ENCODE data around the gene CENPU. TPM values are rescaled to one million over a fixed set of nuclear protein-coding genes. Genes with fewer than 3 reads are reported as not detected.

The CENPU gene
- total and polyA plus RNA-seq, 4 donors: 1.1 to 3.1 (median 1.8) TPM

DNA sequence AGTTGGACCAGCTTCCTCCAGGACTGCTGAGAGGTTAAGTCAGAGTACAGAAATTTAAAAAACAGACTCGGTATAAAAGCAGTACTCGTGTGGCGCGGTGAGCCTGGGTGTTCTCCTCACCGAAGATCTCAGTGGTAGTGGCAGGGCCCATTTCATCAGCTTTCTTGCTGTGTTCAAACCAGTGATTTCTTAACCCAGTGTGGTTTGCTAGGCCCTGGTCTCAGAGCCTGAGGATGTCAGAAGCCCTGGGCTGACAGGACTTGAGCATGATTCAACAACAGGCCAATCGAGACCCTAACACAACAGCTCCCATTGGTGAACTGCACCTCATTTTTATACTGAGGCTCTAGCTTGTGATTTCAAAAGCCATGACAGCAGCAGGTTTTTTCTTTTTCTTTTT, 61.2 kb downstream of the CENPU start:
- H3K4me1 ChIP-seq (ENCODE audit: control insufficient read depth in 1 of 2, insufficient read depth in 2 of 2, low read length in 2 of 2): no peaks in the 10 kb centered on the region
- intact Hi-C loops (cut with DNase I): no loop called here
- H3K27me3 ChIP-seq (ENCODE audit: control insufficient read depth in 1 of 2, insufficient read depth in 2 of 2, low read length in 1 of 2): no peaks in the 10 kb centered on the region
- DNase-seq: no peak
- H3K9me3 ChIP-seq (ENCODE audit: control insufficient read depth, low read length): no peaks in the 10 kb centered on the region
- H3K4me3 ChIP-seq (ENCODE audit: low read length in 2 of 2): no peak overlapping the region
- peaks cover 5 to 12% of the 10 kb centered on the region in 2 donors for H3K36me3 ChIP-seq (ENCODE audit: control insufficient read depth in 1 of 2, insufficient read depth in 2 of 2, low read length in 1 of 2)
- no peak overlapping the region for H3K27ac ChIP-seq (ENCODE audit: low read depth in 1 of 2, low read length in 2 of 2)
- WGBS, 2 donors: 95% methylated on average over 6 of the region's 6 CpGs
- ATAC-seq (ENCODE audit: low FRiP score): no peak

DNA sequence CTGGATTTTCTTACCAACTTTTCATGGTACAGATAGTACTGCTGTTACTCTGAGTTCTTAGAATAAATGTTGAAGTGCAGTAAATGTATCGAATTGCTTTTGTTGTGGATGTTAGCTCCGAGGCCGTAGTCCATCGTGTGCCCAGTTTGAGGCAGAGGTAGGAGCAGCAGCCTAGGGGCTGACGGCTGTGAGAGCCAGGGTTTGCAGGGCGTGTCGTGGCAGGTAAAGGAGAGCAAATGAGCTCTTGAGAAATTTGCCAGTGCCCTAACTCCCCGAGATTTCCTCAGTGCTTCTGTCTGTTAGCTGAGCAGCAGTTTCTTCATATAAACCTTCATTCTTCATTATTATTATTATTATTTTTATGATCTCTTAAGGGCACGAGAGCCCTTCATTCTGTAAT, 62.8 kb downstream of the CENPU start:
- H3K4me3 ChIP-seq (ENCODE audit: low read length in 2 of 2): no peak overlapping the region
- no peaks in the 10 kb centered on the region for H3K4me1 ChIP-seq (ENCODE audit: control insufficient read depth in 1 of 2, insufficient read depth in 2 of 2, low read length in 2 of 2)
- DNase-seq (no peak), ATAC-seq (ENCODE audit: low FRiP score) (no peak)
- peaks cover 7 to 12% of the 10 kb centered on the region in 2 donors for H3K36me3 ChIP-seq (ENCODE audit: control insufficient read depth in 1 of 2, insufficient read depth in 2 of 2, low read length in 1 of 2)
- 93% methylated on average over 9 of the region's 9 CpGs for WGBS, 2 donors
- intact Hi-C loops (cut with DNase I): no loop called here
- H3K27me3 ChIP-seq (ENCODE audit: control insufficient read depth in 1 of 2, insufficient read depth in 2 of 2, low read length in 1 of 2): no peaks in the 10 kb centered on the region
- H3K27ac ChIP-seq (ENCODE audit: low read depth in 1 of 2, low read length in 2 of 2): no peak overlapping the region
- H3K9me3 ChIP-seq (ENCODE audit: control insufficient read depth, low read length): no peaks in the 10 kb centered on the region

DNA sequence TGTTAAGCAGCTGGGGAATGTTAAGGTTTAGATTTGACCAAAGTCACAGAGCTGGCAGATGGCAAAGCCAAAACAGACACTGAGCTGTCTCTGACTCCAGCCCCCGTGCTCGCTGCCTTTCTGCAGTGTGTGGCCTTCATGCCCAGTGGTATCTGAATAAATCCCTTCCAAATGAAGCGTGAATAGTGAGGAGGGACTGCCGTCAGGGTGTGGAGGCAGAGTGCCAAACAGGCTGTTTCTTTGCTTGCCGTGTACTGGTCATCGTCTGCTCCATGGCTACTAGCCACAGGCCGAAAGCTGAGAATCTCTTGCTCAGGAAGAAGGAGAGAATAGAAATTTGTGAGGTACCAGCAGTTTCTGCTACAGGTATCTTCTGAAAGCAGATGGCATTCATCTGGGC, 64.6 kb downstream of the CENPU start:
- Histone ChIP-seq H3K27me3 (ENCODE audit: control insufficient read depth in 1 of 2, insufficient read depth in 2 of 2, low read length in 1 of 2) (no peaks in the 10 kb centered on the region), H3K36me3 (ENCODE audit: control insufficient read depth in 1 of 2, insufficient read depth in 2 of 2, low read length in 1 of 2) (peaks cover 7 to 14% of the 10 kb centered on the region in 2 donors), H3K9me3 (ENCODE audit: control insufficient read depth, low read length) (no peaks in the 10 kb centered on the region), H3K4me3 (ENCODE audit: low read length in 2 of 2) (no peak overlapping the region), H3K4me1 (ENCODE audit: control insufficient read depth in 1 of 2, insufficient read depth in 2 of 2, low read length in 2 of 2) (no peaks in the 10 kb centered on the region), H3K27ac (ENCODE audit: low read depth in 1 of 2, low read length in 2 of 2) (no peak overlapping the region)
- DNase-seq: no peak
- WGBS, 2 donors: 68 to 78% methylated on average over 7 of the region's 7 CpGs
- intact Hi-C loops (cut with DNase I): no loop called here
- ATAC-seq (ENCODE audit: low FRiP score): no peak

DNA sequence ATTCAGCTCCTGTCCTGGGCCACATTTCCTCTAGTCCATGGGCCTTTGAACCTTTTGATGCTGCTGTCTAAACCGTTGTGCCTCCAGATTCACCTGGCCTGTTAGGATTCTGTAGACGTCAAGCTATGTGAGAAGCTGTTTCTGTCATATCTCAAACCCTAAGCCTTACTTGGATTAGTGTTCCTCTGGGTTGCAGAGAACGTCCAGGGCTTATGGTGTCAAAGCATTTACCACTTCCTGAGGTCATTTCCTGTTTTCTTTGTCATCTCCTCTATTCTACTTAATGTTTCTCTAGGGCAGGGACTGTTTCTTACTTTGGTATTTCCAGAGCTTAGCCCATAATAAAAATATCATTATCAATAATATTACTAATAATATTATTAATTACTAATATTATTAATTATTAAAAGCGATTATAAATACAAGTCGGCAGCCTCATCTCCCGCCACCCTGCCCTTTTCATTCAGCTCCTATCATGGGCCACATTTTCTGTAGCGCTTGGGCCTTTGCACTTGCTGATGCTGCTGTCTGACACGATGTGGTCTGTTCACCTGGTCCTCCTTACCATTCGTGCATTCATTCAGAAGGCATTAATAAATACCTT, 65.3 kb downstream of the CENPU start:
- ATAC-seq (ENCODE audit: low FRiP score): no peak
- intact Hi-C loops (cut with DNase I): no loop called here
- no peak for DNase-seq
- WGBS, 2 donors: 85 to 89% methylated on average over 9 of the region's 9 CpGs
- Histone ChIP-seq H3K27me3 (ENCODE audit: control insufficient read depth in 1 of 2, insufficient read depth in 2 of 2, low read length in 1 of 2) (no peaks in the 10 kb centered on the region), H3K4me3 (ENCODE audit: low read length in 2 of 2) (no peak overlapping the region), H3K36me3 (ENCODE audit: control insufficient read depth in 1 of 2, insufficient read depth in 2 of 2, low read length in 1 of 2) (peaks cover 7 to 13% of the 10 kb centered on the region in 2 donors), H3K9me3 (ENCODE audit: control insufficient read depth, low read length) (no peaks in the 10 kb centered on the region), H3K4me1 (ENCODE audit: control insufficient read depth in 1 of 2, insufficient read depth in 2 of 2, low read length in 2 of 2) (no peaks in the 10 kb centered on the region), H3K27ac (ENCODE audit: low read depth in 1 of 2, low read length in 2 of 2) (no peak overlapping the region)

DNA sequence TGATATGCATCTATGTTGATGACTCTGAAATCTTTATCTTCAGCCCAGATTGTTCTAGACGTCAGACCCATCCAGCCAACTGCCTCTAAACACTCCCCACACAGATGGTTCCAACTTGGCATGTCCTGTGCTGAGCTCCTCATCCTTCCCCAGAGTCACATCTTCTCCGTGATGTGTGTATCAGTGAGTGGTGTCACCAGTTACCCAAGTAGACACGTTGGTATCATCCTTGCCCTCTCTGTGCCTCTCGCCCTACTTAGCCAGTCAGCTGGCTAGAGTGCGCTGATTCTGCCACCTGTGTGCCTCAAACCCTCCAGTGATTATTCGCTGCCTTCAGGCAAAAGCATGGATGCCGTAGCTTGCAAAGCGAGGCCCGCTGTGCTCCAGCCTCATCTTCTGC, 65.8 kb downstream of the CENPU start:
- intact Hi-C loops (cut with DNase I): no loop called here
- H3K27me3 ChIP-seq (ENCODE audit: control insufficient read depth in 1 of 2, insufficient read depth in 2 of 2, low read length in 1 of 2): no peaks in the 10 kb centered on the region
- no peak overlapping the region for H3K27ac ChIP-seq (ENCODE audit: low read depth in 1 of 2, low read length in 2 of 2)
- DNase-seq: no peak
- no peak for ATAC-seq (ENCODE audit: low FRiP score)
- H3K36me3 ChIP-seq (ENCODE audit: control insufficient read depth in 1 of 2, insufficient read depth in 2 of 2, low read length in 1 of 2): peaks cover 7 to 12% of the 10 kb centered on the region in 2 donors
- H3K4me1 ChIP-seq (ENCODE audit: control insufficient read depth in 1 of 2, insufficient read depth in 2 of 2, low read length in 2 of 2): no peaks in the 10 kb centered on the region
- no peak overlapping the region for H3K4me3 ChIP-seq (ENCODE audit: low read length in 2 of 2)
- 93 to 94% methylated on average over 9 of the region's 9 CpGs for WGBS, 2 donors
- no peaks in the 10 kb centered on the region for H3K9me3 ChIP-seq (ENCODE audit: control insufficient read depth, low read length)

DNA sequence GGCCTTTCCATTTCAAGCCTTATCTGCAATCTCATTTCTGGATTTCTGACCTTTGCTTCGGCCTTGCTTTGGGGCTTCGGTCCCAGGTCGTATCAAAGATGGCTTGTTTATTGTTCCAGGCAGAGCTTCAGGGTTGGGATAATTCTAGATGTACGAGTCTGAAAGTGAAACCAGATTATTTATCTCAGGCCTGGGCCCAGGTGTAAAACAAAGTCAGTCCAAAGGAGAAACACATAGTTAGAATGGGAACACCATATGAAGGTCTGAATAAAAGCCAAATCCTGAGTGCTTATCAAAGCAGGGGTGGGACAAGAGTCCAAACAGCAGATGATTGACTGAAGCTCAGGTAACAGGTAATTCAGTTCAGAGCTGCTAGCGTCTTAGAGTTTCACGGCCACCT, 67.2 kb downstream of the CENPU start:
- Histone ChIP-seq H3K27ac (ENCODE audit: low read depth in 1 of 2, low read length in 2 of 2) (no peak overlapping the region), H3K36me3 (ENCODE audit: control insufficient read depth in 1 of 2, insufficient read depth in 2 of 2, low read length in 1 of 2) (peaks cover 7 to 8% of the 10 kb centered on the region in 2 donors), H3K4me1 (ENCODE audit: control insufficient read depth in 1 of 2, insufficient read depth in 2 of 2, low read length in 2 of 2) (no peaks in the 10 kb centered on the region), H3K9me3 (ENCODE audit: control insufficient read depth, low read length) (no peaks in the 10 kb centered on the region), H3K27me3 (ENCODE audit: control insufficient read depth in 1 of 2, insufficient read depth in 2 of 2, low read length in 1 of 2) (no peaks in the 10 kb centered on the region), H3K4me3 (ENCODE audit: low read length in 2 of 2) (no peak overlapping the region)
- 87 to 92% methylated on average over 6 of the region's 6 CpGs for WGBS, 2 donors
- DNase-seq: no peak
- ATAC-seq (ENCODE audit: low FRiP score): no peak
- intact Hi-C loops (cut with DNase I): no loop called here

DNA sequence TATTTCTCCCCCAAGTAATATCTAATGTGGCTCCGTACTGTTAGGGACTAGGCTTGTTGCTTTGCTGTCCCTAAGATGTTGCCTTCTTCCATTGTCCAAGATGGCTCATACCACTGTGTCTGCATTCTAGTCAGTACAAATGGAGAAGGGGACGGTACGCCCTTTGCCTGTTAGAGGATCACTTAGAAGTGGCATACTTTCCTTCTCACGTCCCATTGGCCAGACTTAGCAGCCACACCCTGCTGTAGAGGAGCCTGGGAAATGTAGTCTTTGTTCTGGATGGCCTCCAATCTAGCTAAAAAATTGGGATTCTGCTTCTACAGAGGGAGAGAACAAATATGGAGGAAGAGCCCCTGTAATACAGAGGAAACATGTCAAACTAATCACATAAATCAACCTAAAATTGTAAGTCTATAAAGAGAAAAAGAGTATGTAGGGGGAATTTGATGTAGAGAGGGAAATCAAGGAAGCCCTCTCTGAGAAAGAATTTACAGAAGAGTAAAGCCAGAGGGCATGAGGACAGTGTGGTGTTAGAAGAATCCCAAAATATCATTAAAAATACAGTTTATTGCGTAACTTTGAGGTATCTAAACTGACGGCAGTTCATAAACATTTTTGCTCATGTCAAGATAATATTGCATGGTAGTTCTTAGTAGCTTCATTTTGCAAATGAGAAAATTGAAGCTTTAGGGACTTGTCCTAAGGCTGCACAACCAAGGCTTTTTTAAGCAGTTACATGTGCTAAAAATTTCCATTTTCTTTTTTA, 69.3 kb downstream of the CENPU start:
- Histone ChIP-seq H3K4me3 (ENCODE audit: low read length in 2 of 2) (no peak overlapping the region), H3K27ac (ENCODE audit: low read depth in 1 of 2, low read length in 2 of 2) (no peak overlapping the region), H3K27me3 (ENCODE audit: control insufficient read depth in 1 of 2, insufficient read depth in 2 of 2, low read length in 1 of 2) (no peaks in the 10 kb centered on the region), H3K36me3 (ENCODE audit: control insufficient read depth in 1 of 2, insufficient read depth in 2 of 2, low read length in 1 of 2) (peaks cover 7 to 8% of the 10 kb centered on the region in 2 donors), H3K4me1 (ENCODE audit: control insufficient read depth in 1 of 2, insufficient read depth in 2 of 2, low read length in 2 of 2) (no peaks in the 10 kb centered on the region), H3K9me3 (ENCODE audit: control insufficient read depth, low read length) (no peaks in the 10 kb centered on the region)
- intact Hi-C loops (cut with DNase I): no loop called here
- no peak for DNase-seq
- ATAC-seq (ENCODE audit: low FRiP score): no peak
- WGBS, 2 donors: 63 to 66% methylated on average over 6 of the region's 6 CpGs

DNA sequence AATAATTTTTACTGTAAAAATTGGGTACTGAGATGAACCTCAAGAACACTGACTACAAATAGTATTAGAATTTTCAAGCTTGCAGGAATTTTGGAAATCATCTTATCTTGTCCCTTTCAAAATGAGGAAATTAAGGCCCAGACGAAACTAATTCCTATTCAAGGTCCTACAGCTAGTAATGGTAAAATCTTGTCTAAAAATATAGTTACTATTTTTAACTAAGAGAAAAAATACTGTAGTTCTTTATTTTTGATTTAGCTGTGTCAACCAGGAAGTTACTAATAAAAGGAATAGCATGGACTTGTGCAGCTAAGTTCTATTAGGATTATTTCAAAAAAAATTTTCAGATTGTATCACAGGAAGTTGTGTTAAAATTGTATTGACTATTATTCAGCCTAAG, 71.7 kb downstream of the CENPU start:
- H3K4me3 ChIP-seq (ENCODE audit: low read length in 2 of 2): no peak overlapping the region
- H3K4me1 ChIP-seq (ENCODE audit: control insufficient read depth in 1 of 2, insufficient read depth in 2 of 2, low read length in 2 of 2): no peaks in the 10 kb centered on the region
- intact Hi-C loops (cut with DNase I): no loop called here
- H3K9me3 ChIP-seq (ENCODE audit: control insufficient read depth, low read length): no peaks in the 10 kb centered on the region
- ATAC-seq (ENCODE audit: low FRiP score) (no peak), DNase-seq (no peak)
- no peaks in the 10 kb centered on the region for H3K27me3 ChIP-seq (ENCODE audit: control insufficient read depth in 1 of 2, insufficient read depth in 2 of 2, low read length in 1 of 2)
- 2 to 4% methylated on average over 1 of the region's 1 CpG for WGBS, 2 donors
- H3K27ac ChIP-seq (ENCODE audit: low read depth in 1 of 2, low read length in 2 of 2): no peak overlapping the region
- peaks cover 2 to 5% of the 10 kb centered on the region in 2 donors for H3K36me3 ChIP-seq (ENCODE audit: control insufficient read depth in 1 of 2, insufficient read depth in 2 of 2, low read length in 1 of 2)

DNA sequence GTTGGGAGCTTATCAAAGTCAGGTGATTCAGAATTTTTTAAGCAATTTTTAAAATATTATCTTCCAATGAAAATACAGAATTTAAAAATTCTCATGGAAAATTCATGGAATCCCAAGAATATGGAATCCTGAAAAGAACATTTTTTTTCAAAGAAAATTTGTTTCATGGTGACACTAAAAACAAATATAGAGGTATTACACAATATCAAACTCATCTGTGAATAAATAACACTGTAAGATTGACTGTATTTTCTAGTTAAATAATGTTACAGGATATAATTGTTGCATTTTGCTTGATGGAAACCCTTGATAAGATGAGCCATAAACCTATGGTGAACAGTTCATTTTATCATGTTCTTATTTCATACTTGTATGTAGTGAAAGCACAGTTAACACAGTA, 72.9 kb downstream of the CENPU start:
- DNase-seq: no peak
- H3K27ac ChIP-seq (ENCODE audit: low read depth in 1 of 2, low read length in 2 of 2): no peak overlapping the region
- intact Hi-C loops (cut with DNase I): no loop called here
- ATAC-seq (ENCODE audit: low FRiP score): no peak
- peaks cover 2 to 3% of the 10 kb centered on the region in 2 donors for H3K36me3 ChIP-seq (ENCODE audit: control insufficient read depth in 1 of 2, insufficient read depth in 2 of 2, low read length in 1 of 2)
- H3K4me1 ChIP-seq (ENCODE audit: control insufficient read depth in 1 of 2, insufficient read depth in 2 of 2, low read length in 2 of 2): no peaks in the 10 kb centered on the region
- H3K27me3 ChIP-seq (ENCODE audit: control insufficient read depth in 1 of 2, insufficient read depth in 2 of 2, low read length in 1 of 2): no peaks in the 10 kb centered on the region
- H3K4me3 ChIP-seq (ENCODE audit: low read length in 2 of 2): no peak overlapping the region
- H3K9me3 ChIP-seq (ENCODE audit: control insufficient read depth, low read length): no peaks in the 10 kb centered on the region
